ENCODE data around the gene PLA1A.

GRCh38 chr3:119557877-119558269, 39.8 kb upstream of the PLA1A start:
- TF ChIP-seq EZH2 (IDR thresholded peaks at IDR 0.05; ENCODE audit: low read depth) (no peak), CTCF (conservative IDR thresholded peaks at IDR 0.05) (no peak)

Measured in PC-9 (cell line).